Karpas-422 (cell line): ENCODE data around the gene PRMT1. TPM values are rescaled to one million over a fixed set of nuclear protein-coding genes. Genes with fewer than 3 reads are reported as not detected.

ENCODE experiments used
- DNase-seq: peaks from one replicate; pipeline ENCODE4 v3.0.0-alpha.2; 2015
- H2AFZ ChIP-seq: fragments of 200-600 bp; sonication (generic); 2 replicates; pipeline ENCODE4 v1.6.1; 2014; ENCODE audit warnings: antibody characterized with exemption, low read length, mixed read lengths
- H3K27ac ChIP-seq: fragments of 200-600 bp; sonication (generic); 2 replicates; pipeline ENCODE4 v1.5.1; 2014; ENCODE audit warnings: mild to moderate bottlenecking, low read length, moderate library complexity
- H3K27me3 ChIP-seq: fragments of 200-600 bp; sonication (generic); 2 replicates; pipeline ENCODE4 v1.6.1; 2014; ENCODE audit warnings: low read length, mixed read lengths
- H3K36me3 ChIP-seq: fragments of 200-600 bp; sonication (generic); 2 replicates; pipeline ENCODE4 v1.6.1; 2014; ENCODE audit warnings: low read length, mixed read lengths; ENCODE audit not compliant: insufficient read depth
- H3K4me1 ChIP-seq: fragments of 200-600 bp; sonication (generic); 2 replicates; pipeline ENCODE4 v1.6.1; 2014; ENCODE audit warnings: mild to moderate bottlenecking, low read length, mixed read lengths
- H3K4me2 ChIP-seq: fragments of 200-600 bp; sonication (generic); 2 replicates; pipeline ENCODE4 v1.6.1; 2014; ENCODE audit warnings: low read length, low read depth, mild to moderate bottlenecking; ENCODE audit not compliant: poor library complexity, severe bottlenecking
- H3K4me3 ChIP-seq: fragments of 200-600 bp; sonication (generic); 2 replicates; pipeline ENCODE4 v1.5.1; 2014; ENCODE audit warnings: mild to moderate bottlenecking, antibody characterized with exemption, low read length, mixed read lengths
- H3K79me2 ChIP-seq: fragments of 200-600 bp; sonication (generic); 2 replicates; pipeline ENCODE4 v1.6.1; 2014; ENCODE audit warnings: mild to moderate bottlenecking, low read length, mixed read lengths
- H3K9ac ChIP-seq: fragments of 200-600 bp; sonication (generic); 2 replicates; pipeline ENCODE4 v1.6.0; 2014; ENCODE audit warnings: low read length
- H3K9me2 ChIP-seq: fragments of 200-600 bp; sonication (generic), shearing (Covaris generic); replicated peaks from 2 replicates; pipeline ENCODE4 v1.6.0; 2014; ENCODE audit warnings: mild to moderate bottlenecking, low read length, moderate library complexity; ENCODE audit not compliant: insufficient read depth
- H3K9me3 ChIP-seq: fragments of 300-700, 200-600 bp; sonication (generic); 2 replicates; pipeline ENCODE4 v1.6.1; 2014; ENCODE audit warnings: low read length, mixed read lengths
- H4K20me1 ChIP-seq: fragments of 200-600 bp; sonication (generic); 2 replicates; pipeline ENCODE4 v1.6.1; 2014; ENCODE audit warnings: mild to moderate bottlenecking, antibody characterized with exemption, low read length, low read depth; ENCODE audit not compliant: insufficient read depth
- total RNA-seq: library from RNA; depleted of rRNA; stranded (reverse); fragments of >200 nt; shearing (Covaris generic); gene quantifications from 2 replicates; pipeline ENCODE4 v1.2.3, GENCODE V29; 2014; ENCODE audit warnings: low replicate concordance

PRMT1 gene
- total RNA-seq, 1 experiment from 2014 or later: 293 TPM

GRCh38 chr19:49704888-49705642 lies 28.0 kb downstream of the PRMT1 start:
- no peak overlapping the region for H3K4me2 ChIP-seq
- no peak for DNase-seq
- H4K20me1 ChIP-seq: no peaks in the 10 kb centered on the region
- no peak overlapping the region for H3K9ac ChIP-seq
- no peak overlapping the region for H2AFZ ChIP-seq
- no peaks in the 10 kb centered on the region for H3K79me2 ChIP-seq
- no peak overlapping the region for H3K27ac ChIP-seq
- no peaks in the 10 kb centered on the region for H3K9me3 ChIP-seq
- no peaks in the 10 kb centered on the region for H3K36me3 ChIP-seq
- H3K4me1 ChIP-seq: no peaks in the 10 kb centered on the region
- H3K4me3 ChIP-seq: no peak overlapping the region
- H3K27me3 ChIP-seq: no peaks in the 10 kb centered on the region
- no peaks in the 10 kb centered on the region for H3K9me2 ChIP-seq

- no peaks in the 10 kb centered on the region for H3K36me3 ChIP-seq
- no peaks in the 10 kb centered on the region for H4K20me1 ChIP-seq
- no peak overlapping the region for H3K4me3 ChIP-seq
- no peaks in the 10 kb centered on the region for H3K27me3 ChIP-seq
- no peak overlapping the region for H2AFZ ChIP-seq
- no peaks in the 10 kb centered on the region for H3K9me2 ChIP-seq
- no peaks in the 10 kb centered on the region for H3K79me2 ChIP-seq
- no peak for DNase-seq
- H3K4me1 ChIP-seq: no peaks in the 10 kb centered on the region
- H3K4me2 ChIP-seq: no peak overlapping the region
- no peak overlapping the region for H3K9ac ChIP-seq
- no peak overlapping the region for H3K27ac ChIP-seq
- no peaks in the 10 kb centered on the region for H3K9me3 ChIP-seq
Measured at GRCh38 chr19:49705919-49706318, 28.8 kb downstream of the PRMT1 start.

- no peaks in the 10 kb centered on the region for H3K4me1 ChIP-seq
- H3K27me3 ChIP-seq: no peaks in the 10 kb centered on the region
- H3K4me3 ChIP-seq: no peak overlapping the region
- H3K9ac ChIP-seq: no peak overlapping the region
- no peaks in the 10 kb centered on the region for H3K36me3 ChIP-seq
- H3K9me3 ChIP-seq: no peaks in the 10 kb centered on the region
- no peaks in the 10 kb centered on the region for H3K79me2 ChIP-seq
- H3K27ac ChIP-seq: no peak overlapping the region
- H2AFZ ChIP-seq: no peak overlapping the region
- H3K4me2 ChIP-seq: no peak overlapping the region
- no peaks in the 10 kb centered on the region for H4K20me1 ChIP-seq
- DNase-seq: no peak
- H3K9me2 ChIP-seq: no peaks in the 10 kb centered on the region
Measured at GRCh38 chr19:49710372-49710951, 33.4 kb downstream of the PRMT1 start.

GRCh38 chr19:49712397-49712859 lies 35.4 kb downstream of the PRMT1 start:
- Histone ChIP-seq H3K9me3 (no peaks in the 10 kb centered on the region), H3K4me3 (no peak overlapping the region), H3K79me2 (no peaks in the 10 kb centered on the region), H3K9me2 (no peaks in the 10 kb centered on the region), H3K36me3 (no peaks in the 10 kb centered on the region), H3K27ac (no peak overlapping the region), H3K4me2 (no peak overlapping the region), H3K9ac (no peak overlapping the region), H3K27me3 (no peaks in the 10 kb centered on the region), H4K20me1 (no peaks in the 10 kb centered on the region), H2AFZ (no peak overlapping the region), H3K4me1 (no peaks in the 10 kb centered on the region)
- peak; percentile 90 for DNase-seq

- no peak overlapping the region for H3K4me2 ChIP-seq
- no peaks in the 10 kb centered on the region for H3K36me3 ChIP-seq
- no peak for DNase-seq
- no peak overlapping the region for H3K9ac ChIP-seq
- H3K4me3 ChIP-seq: no peak overlapping the region
- no peak overlapping the region for H3K27ac ChIP-seq
- H3K9me3 ChIP-seq: no peaks in the 10 kb centered on the region
- no peaks in the 10 kb centered on the region for H3K9me2 ChIP-seq
- H2AFZ ChIP-seq: no peak overlapping the region
- no peaks in the 10 kb centered on the region for H3K27me3 ChIP-seq
- no peaks in the 10 kb centered on the region for H4K20me1 ChIP-seq
- H3K4me1 ChIP-seq: peaks cover 6% of the 10 kb centered on the region; the same call in 1 of the 2 replicates
- H3K79me2 ChIP-seq: no peaks in the 10 kb centered on the region
Measured at GRCh38 chr19:49713236-49713845, 36.3 kb downstream of the PRMT1 start.

DNA sequence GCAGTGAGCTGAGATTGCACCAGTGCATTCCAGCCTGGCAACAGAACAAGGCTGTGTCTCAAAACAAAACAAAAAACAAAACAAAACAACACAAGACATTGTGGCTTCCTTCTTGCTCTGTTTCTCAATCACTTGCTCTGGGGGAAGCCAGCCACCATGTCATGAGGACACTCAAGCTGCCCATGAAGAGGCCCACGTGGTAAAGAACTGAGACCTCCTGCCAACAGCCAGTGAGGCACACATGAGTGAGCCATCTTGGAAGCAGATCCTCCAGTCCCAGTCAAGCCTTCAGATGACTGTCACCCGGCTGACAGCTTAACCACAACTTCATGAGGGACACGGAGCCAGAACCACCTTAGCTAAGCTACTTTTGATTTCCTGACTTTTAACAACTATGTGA lies 39.1 kb downstream of the PRMT1 start:
- peak; percentile 48 for DNase-seq
- H3K27me3 ChIP-seq: no peaks in the 10 kb centered on the region
- H3K9me3 ChIP-seq: no peaks in the 10 kb centered on the region; the same call in 1 of the 2 replicates
- H3K27ac ChIP-seq: no peak overlapping the region
- H3K36me3 ChIP-seq: no peaks in the 10 kb centered on the region
- H3K9me2 ChIP-seq: no peaks in the 10 kb centered on the region
- peaks cover 6% of the 10 kb centered on the region; the same call in 1 of the 2 replicates for H3K4me1 ChIP-seq
- H2AFZ ChIP-seq: peak overlapping the region; percentile 37; the same call in 1 of the 2 replicates
- no peak overlapping the region for H3K9ac ChIP-seq
- H3K4me2 ChIP-seq: no peak overlapping the region
- no peak overlapping the region for H3K4me3 ChIP-seq
- H4K20me1 ChIP-seq: no peaks in the 10 kb centered on the region
- no peaks in the 10 kb centered on the region for H3K79me2 ChIP-seq

DNA sequence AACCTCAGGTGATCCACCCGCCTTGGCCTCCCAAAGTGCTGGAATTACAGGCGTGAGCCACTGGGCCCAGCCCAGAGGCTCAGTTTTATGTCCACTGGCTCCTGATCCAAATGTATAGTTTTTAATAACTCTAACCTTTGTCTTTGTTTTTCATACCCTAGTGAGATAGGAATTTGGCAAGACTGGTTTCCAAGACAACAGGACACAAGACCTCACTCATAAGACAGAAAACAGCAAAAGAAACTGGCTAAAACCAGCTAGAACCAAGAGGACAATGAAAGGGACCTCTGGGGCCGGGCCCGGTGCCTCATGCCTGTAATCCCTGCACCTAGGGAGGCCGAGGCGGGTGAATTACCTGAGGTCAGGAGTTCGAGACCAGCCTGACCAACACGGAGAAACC lies 41.4 kb downstream of the PRMT1 start:
- no peak overlapping the region for H3K27ac ChIP-seq
- no peaks in the 10 kb centered on the region for H4K20me1 ChIP-seq
- H3K36me3 ChIP-seq: peaks cover 3% of the 10 kb centered on the region; the same call in 1 of the 2 replicates
- H2AFZ ChIP-seq: no peak overlapping the region
- peak overlapping the region; percentile 75; the same call in 1 of the 2 replicates for H3K4me3 ChIP-seq
- no peaks in the 10 kb centered on the region for H3K9me2 ChIP-seq
- H3K27me3 ChIP-seq: no peaks in the 10 kb centered on the region
- H3K79me2 ChIP-seq: no peaks in the 10 kb centered on the region
- H3K9me3 ChIP-seq: peaks cover 6% of the 10 kb centered on the region
- no peak overlapping the region for H3K9ac ChIP-seq
- DNase-seq: no peak
- H3K4me2 ChIP-seq: peak overlapping the region; percentile 80
- H3K4me1 ChIP-seq: peaks cover 6% of the 10 kb centered on the region; the same call in 1 of the 2 replicates

GRCh38 chr19:49718991-49719390 lies 41.9 kb downstream of the PRMT1 start:
- no peaks in the 10 kb centered on the region for H4K20me1 ChIP-seq
- no peak overlapping the region for H3K4me2 ChIP-seq
- no peak overlapping the region for H2AFZ ChIP-seq
- H3K4me1 ChIP-seq: peaks cover 6% of the 10 kb centered on the region; the same call in 1 of the 2 replicates
- H3K4me3 ChIP-seq: no peak overlapping the region
- peaks cover 3% of the 10 kb centered on the region; the same call in 1 of the 2 replicates for H3K36me3 ChIP-seq
- no peak overlapping the region for H3K9ac ChIP-seq
- no peaks in the 10 kb centered on the region for H3K27me3 ChIP-seq
- H3K27ac ChIP-seq: no peak overlapping the region
- H3K9me2 ChIP-seq: no peaks in the 10 kb centered on the region
- H3K79me2 ChIP-seq: no peaks in the 10 kb centered on the region
- no peak for DNase-seq
- peaks cover 6% of the 10 kb centered on the region for H3K9me3 ChIP-seq
